ENCODE results near the gene CYP27B1. TPM values are rescaled to one million over a fixed set of nuclear protein-coding genes. Genes with fewer than 3 reads are reported as not detected.
A peak's percentile ranks its signal among the peaks of the same experiment; 100 is the strongest.

Gene CYP27B1
- total RNA-seq, 4 donors from 2014 or later = not detected

DNA sequence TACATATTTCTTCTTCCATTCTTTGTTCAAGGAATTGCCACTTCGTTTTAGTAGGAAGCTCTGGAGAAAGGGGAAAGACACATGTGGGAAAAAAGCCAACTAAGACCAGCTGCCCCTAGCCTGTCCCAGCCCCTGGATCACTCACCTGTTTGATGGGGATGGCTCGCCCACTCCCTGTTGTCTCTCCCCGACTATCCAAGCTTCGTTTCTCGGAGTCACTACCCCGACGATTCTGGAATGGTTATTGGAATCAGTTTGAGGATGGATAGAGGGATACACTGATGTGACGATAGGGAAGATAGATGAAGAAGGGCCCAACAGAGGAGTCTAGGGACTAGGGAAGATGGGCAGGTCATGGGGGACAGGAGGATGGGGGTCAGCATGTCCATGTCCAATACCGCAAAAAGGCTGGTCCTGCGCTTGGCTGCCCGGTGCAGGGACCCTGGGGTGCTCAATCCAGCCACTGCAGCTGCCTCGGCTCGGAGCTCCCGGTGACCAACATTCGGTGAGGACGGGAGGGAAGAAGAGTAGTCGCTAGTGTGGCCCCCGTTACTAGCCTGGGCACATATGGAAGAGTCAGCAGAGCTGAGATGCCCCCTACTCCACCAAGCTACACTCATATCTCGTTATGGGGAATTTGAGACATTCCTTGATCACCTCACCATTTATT is 35.3 kb downstream of the CYP27B1 start:
- ATAC-seq = no peak
- Histone ChIP-seq H3K9me3 (no peaks in the 10 kb centered on the region), H3K36me3 (no peaks in the 10 kb centered on the region), H3K27ac (no peak overlapping the region), H3K4me3 (no peak overlapping the region), H3K27me3 (peaks cover 33 to 36% (median 35%) of the 10 kb centered on the region in 3 donors), H3K4me1 (peaks cover 0 to 22% of the 10 kb centered on the region in 2 donors)
- no peak for DNase-seq
- intact Hi-C loops (cut with DNase I; ENCODE audit: low total_unique reads) = no loop called here
- in situ Hi-C loops (cut with MboI; ENCODE audit: low sequenced_read_pairs in 4 of 4) = no loop called here
- TF ChIP-seq, protein P1, sequence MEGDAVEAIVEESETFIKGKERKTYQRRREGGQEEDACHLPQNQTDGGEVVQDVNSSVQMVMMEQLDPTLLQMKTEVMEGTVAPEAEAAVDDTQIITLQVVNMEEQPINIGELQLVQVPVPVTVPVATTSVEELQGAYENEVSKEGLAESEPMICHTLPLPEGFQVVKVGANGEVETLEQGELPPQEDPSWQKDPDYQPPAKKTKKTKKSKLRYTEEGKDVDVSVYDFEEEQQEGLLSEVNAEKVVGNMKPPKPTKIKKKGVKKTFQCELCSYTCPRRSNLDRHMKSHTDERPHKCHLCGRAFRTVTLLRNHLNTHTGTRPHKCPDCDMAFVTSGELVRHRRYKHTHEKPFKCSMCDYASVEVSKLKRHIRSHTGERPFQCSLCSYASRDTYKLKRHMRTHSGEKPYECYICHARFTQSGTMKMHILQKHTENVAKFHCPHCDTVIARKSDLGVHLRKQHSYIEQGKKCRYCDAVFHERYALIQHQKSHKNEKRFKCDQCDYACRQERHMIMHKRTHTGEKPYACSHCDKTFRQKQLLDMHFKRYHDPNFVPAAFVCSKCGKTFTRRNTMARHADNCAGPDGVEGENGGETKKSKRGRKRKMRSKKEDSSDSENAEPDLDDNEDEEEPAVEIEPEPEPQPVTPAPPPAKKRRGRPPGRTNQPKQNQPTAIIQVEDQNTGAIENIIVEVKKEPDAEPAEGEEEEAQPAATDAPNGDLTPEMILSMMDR (IDR thresholded peaks at IDR 0.05 in 4 of 5, conservative IDR thresholded peaks at IDR 0.05 in 1 of 5) = no peak
- no peak for TF ChIP-seq POLR2A (IDR thresholded peaks at IDR 0.05)

DNA sequence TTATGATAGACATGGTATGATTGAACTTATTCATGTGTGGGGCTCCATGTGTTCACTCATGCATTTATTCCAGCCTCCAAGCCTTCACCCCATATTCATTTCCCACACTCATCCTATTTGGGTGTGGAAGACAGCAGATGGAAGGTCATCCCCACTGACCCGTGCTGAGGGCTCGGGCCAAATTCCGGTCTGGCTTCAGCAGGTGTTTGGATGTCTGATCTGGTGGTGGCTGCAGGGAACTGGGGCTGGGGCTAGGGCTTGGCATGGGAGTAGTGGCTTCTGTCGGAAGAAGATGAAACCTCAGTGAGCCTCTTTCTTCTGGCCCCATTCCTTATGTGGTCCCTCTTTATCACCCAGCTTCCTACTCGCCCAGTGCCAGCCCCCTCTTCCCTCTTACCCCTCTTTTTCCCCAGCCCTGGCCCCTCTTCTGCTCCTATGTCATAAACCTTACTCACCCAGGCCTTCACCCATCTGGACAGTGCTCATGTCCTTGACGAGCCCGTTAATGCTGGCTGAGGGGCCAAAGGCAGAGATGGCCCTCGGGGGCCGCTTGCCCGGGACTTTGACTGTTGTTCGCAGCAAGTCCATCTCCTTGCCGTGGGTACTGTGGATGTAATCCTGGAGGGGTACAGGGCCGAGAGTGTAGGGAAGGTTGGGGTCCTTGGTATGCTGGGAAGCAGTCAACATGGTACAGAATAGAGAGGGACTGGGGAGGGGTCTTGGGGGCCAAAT is 36.4 kb downstream of the CYP27B1 start:
- DNase-seq (no peak), ATAC-seq (no peak)
- H3K4me1 ChIP-seq = peaks cover 4 to 21% of the 10 kb centered on the region in 2 donors
- no peak overlapping the region for H3K27ac ChIP-seq
- no peaks in the 10 kb centered on the region for H3K9me3 ChIP-seq
- TF ChIP-seq POLR2A (IDR thresholded peaks at IDR 0.05) = no peak
- TF ChIP-seq, protein P1 (IDR thresholded peaks at IDR 0.05 in 4 of 5, conservative IDR thresholded peaks at IDR 0.05 in 1 of 5) = no peak
- H3K36me3 ChIP-seq = no peaks in the 10 kb centered on the region
- intact Hi-C loops (cut with DNase I; ENCODE audit: low total_unique reads) (no loop called here), in situ Hi-C loops (cut with MboI; ENCODE audit: low sequenced_read_pairs in 4 of 4) (no loop called here)
- H3K4me3 ChIP-seq = no peak overlapping the region
- H3K27me3 ChIP-seq = peaks cover 29 to 34% (median 33%) of the 10 kb centered on the region in 3 donors

DNA sequence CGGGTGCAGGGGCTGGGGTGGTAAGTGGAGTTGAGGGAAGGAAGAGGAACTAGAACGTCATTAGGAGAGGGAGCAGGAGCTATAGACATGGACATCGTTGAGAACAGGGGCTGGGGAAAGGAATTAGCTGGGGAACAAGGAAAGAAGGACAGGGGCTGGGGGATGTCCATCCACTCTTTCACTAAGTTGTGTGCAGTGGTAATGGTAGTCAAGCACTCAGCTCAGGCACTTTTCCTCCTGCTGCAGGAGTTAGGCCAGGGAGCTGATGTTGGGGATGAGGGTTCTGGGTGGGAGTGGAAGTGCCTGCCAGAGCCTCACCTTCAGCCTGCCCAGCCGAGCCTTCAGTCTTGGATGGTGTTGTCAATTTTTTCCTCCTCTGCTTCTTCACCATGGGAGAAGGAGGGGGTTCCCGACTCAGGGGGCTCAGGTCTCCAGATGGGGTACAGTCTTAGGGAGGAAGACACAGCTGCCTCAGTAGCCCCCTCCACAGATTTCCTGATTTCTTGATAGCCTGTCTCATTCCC is 37.5 kb downstream of the CYP27B1 start:
- H3K27me3 ChIP-seq = peaks cover 34 to 40% (median 39%) of the 10 kb centered on the region in 3 donors
- intact Hi-C loops (cut with DNase I; ENCODE audit: low total_unique reads) = no loop called here

DNA sequence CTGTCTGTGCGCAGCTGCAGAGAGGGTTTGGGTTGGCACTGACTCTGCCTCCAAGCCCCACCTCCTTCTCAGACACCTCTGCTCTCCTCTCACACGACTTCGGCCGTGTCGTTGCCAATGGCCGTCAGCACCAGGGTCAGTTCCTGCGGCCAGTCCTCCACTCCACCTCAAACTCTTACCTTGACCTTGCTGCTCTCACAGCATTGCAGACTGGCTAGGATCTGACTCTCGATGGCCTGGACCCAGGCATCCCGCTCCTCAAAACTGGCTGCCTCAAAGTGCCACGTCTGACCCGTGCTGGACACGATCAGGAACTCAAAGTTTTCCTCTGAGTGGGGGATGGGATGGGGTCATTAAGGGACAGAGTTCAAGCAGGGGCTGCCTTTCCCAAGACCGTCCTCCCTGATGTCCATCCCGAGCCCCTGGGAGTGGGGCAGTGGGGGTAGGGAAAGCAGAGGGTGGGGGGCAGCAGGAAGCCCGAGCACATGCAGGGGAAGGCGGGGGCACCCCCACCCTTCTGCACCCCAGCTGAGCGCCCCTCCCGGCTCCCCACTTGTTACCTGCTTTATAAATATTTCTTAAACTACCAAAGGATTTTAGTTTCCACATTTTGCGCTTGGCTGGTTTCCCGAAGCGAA is 39.0 kb downstream of the CYP27B1 start:
- TF ChIP-seq POLR2A (IDR thresholded peaks at IDR 0.05) = no peak
- TF ChIP-seq, protein P1 (IDR thresholded peaks at IDR 0.05 in 4 of 5, conservative IDR thresholded peaks at IDR 0.05 in 1 of 5) = no peak
- Histone ChIP-seq H3K27ac (peak overlapping the region in 3 of 4 donors; percentile 35 to 69 (median 56)), H3K36me3 (no peaks in the 10 kb centered on the region), H3K9me3 (no peaks in the 10 kb centered on the region), H3K27me3 (peaks cover 34 to 42% (median 41%) of the 10 kb centered on the region in 3 donors), H3K4me1 (peaks cover 4 to 19% of the 10 kb centered on the region in 2 donors), H3K4me3 (no peak overlapping the region)
- DNase-seq (no peak), ATAC-seq (no peak)
- in situ Hi-C loops (cut with MboI; ENCODE audit: low sequenced_read_pairs in 4 of 4) = no loop called here
- intact Hi-C loops (cut with DNase I; ENCODE audit: low total_unique reads) = no loop called here

More for the DNA sequence above, 37.5 kb downstream of the CYP27B1 start:
- Histone ChIP-seq H3K27ac (no peak overlapping the region), H3K4me3 (no peak overlapping the region), H3K4me1 (peaks cover 4 to 19% of the 10 kb centered on the region in 2 donors), H3K36me3 (no peaks in the 10 kb centered on the region), H3K9me3 (no peaks in the 10 kb centered on the region)
- no peak for DNase-seq
- in situ Hi-C loops (cut with MboI; ENCODE audit: low sequenced_read_pairs in 4 of 4) = no loop called here
- TF ChIP-seq POLR2A (IDR thresholded peaks at IDR 0.05) = no peak
- TF ChIP-seq, protein P1 (IDR thresholded peaks at IDR 0.05 in 4 of 5, conservative IDR thresholded peaks at IDR 0.05 in 1 of 5) = no peak
- ATAC-seq = no peak

Measured in gastrocnemius medialis (tissue), 4 donors.